ENCODE results near the gene TIMP3.

TIMP3 gene

GRCh38 chr22:32841175-32841574 lies 39.7 kb downstream of the TIMP3 start (continued):
- TF ChIP-seq ZNF518A (tag by site-specific recombination; conservative IDR thresholded peaks at IDR 0.05; ENCODE audit: low read depth) (no peak), SP2 (tag by site-specific recombination; IDR thresholded peaks at IDR 0.05) (no peak), ZNF248 (tag by site-specific recombination; IDR thresholded peaks at IDR 0.05) (no peak), ZNF654 (tag by site-specific recombination; IDR thresholded peaks at IDR 0.05; ENCODE audit: low read depth) (no peak)

GRCh38 chr22:32842486-32842885 lies 41.0 kb downstream of the TIMP3 start:
- no peak overlapping the region for H3K4me3 ChIP-seq (ENCODE audit: low read depth, low read length)
- ChIA-PET CTCF (interaction anchor here (0.7 kb wide), 2 partner anchors 16 to 145 kb away, joined by 4 to 7 read pairs; no protein-coding TSS in a partner anchor), POLR2A (interaction anchor here (0.6 kb wide), 1 partner anchor 292 kb away, joined by 3 read pairs; no protein-coding TSS in a partner anchor)
- H3K4me1 ChIP-seq (ENCODE audit: control insufficient read depth, insufficient read depth, low read length): peaks cover 8% of the 10 kb centered on the region
- H3K36me3 ChIP-seq (ENCODE audit: control insufficient read depth in 2 of 2, insufficient read depth in 1 of 2, low read length in 2 of 2): no peaks in the 10 kb centered on the region
- no peaks in the 10 kb centered on the region for H3K9me3 ChIP-seq (ENCODE audit: control insufficient read depth, insufficient read depth, low read depth, low read length)
- no peak overlapping the region for H3K27ac ChIP-seq (ENCODE audit: extremely low read depth, low read depth, low read length)
- TF ChIP-seq MZF1 (tag by site-specific recombination; IDR thresholded peaks at IDR 0.05; ENCODE audit: borderline replicate concordance) (no peak), GLIS1 (tag by site-specific recombination; IDR thresholded peaks at IDR 0.05) (peak; percentile 45; the same call in 1 of the 2 replicates), ZNF626 (tag by site-specific recombination; IDR thresholded peaks at IDR 0.05) (no peak), PATZ1 (tag by site-specific recombination; IDR thresholded peaks at IDR 0.05) (no peak), ZNF624 (tag by site-specific recombination; IDR thresholded peaks at IDR 0.05) (no peak), TCF7L2 (IDR thresholded peaks at IDR 0.05; ENCODE audit: borderline replicate concordance, low read depth, low read length) (0 out of 2 replicates have a peak, but pooled peaks have one; percentile 22), ZNF362 (tag by site-specific recombination; IDR thresholded peaks at IDR 0.05) (no peak), ZNF398 (tag by site-specific recombination; IDR thresholded peaks at IDR 0.05) (no peak), ZNF366 (tag by site-specific recombination; conservative IDR thresholded peaks at IDR 0.05) (peak; percentile 27; the same call in 1 of the 2 replicates), ZBTB6 (tag by site-specific recombination; IDR thresholded peaks at IDR 0.05) (no peak), ZNF48 (tag by site-specific recombination; IDR thresholded peaks at IDR 0.05) (no peak), ZFP41 (tag by site-specific recombination; IDR thresholded peaks at IDR 0.05; ENCODE audit: borderline replicate concordance) (no peak), GLI4 (tag by site-specific recombination; IDR thresholded peaks at IDR 0.05) (no peak), KLF16 (tag by site-specific recombination; IDR thresholded peaks at IDR 0.05) (no peak), ZBTB21 (tag by site-specific recombination; IDR thresholded peaks at IDR 0.05) (no peak), ZBTB44 (tag by site-specific recombination; IDR thresholded peaks at IDR 0.05) (no peak), ZNF426 (tag by site-specific recombination; IDR thresholded peaks at IDR 0.05) (no peak), SETDB1 (IDR thresholded peaks at IDR 0.05; ENCODE audit: insufficient read length, low read length) (no peak), ZNF548 (tag by site-specific recombination; IDR thresholded peaks at IDR 0.05) (no peak), OSR2 (tag by site-specific recombination; IDR thresholded peaks at IDR 0.05) (peak; percentile 75), YY1 (tag by site-specific recombination; IDR thresholded peaks at IDR 0.05) (no peak)

All from HEK293 (cell line).